CD4-positive, alpha-beta T cell treated with Interleukin-12 subunit alpha and Interleukin-12 subunit beta, for 1 hour (primary cell): ENCODE results near the gene UPF3A.
"Not testable (repeated sequence)": the region's sequence is repeated elsewhere in the genome, so short reads cannot be mapped to it uniquely, and the experiment has no call there.

Experiments used
- DNase-seq: peaks from one replicate; pipeline ENCODE4 v3.0.0-alpha.2; 2020

UPF3A gene

GRCh38 chr13:114339857-114340534 lies 58.6 kb downstream of the UPF3A start:
- peak; percentile 64 for DNase-seq

DNA sequence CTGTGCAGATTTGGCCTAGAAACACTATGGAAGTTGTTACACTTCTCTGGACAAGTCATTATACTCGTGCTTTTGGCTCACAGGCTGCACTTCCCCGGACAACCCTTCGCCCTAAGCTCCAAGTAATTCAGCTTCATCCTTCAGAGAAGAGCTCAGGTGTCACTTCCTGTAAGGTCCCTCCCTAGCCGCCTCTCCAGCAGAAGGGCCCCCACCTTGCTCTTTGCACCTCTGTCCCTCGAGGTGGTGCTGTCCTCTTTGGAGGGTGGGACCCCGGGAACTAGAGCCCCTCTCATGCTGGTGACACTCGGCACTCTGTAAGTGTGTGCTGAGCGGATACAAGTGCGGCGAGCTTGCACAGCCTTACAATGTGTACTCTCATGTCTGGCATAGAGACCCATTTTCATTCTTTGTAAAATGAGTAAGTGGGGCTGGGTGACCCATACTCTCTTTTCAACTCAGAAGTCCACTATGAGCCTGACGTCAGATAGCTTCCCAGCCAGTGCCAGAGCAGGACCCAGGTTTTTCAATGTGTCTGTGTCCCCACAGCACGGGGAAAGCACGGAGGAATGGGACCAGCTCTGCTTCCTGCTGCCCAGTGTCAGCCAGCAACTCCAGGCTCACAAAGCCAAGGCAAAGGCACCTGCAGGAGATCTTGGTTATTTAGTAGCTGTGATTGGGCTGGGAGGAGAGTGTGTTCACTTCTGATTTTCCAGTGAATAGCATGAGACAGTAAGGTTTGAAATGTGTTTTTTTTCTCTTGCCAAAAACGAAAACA lies 59.8 kb downstream of the UPF3A start:
- no peak for DNase-seq

- not testable (repeated sequence) for DNase-seq
Measured at GRCh38 chr13:114347256-114347655, 65.9 kb downstream of the UPF3A start.

DNA sequence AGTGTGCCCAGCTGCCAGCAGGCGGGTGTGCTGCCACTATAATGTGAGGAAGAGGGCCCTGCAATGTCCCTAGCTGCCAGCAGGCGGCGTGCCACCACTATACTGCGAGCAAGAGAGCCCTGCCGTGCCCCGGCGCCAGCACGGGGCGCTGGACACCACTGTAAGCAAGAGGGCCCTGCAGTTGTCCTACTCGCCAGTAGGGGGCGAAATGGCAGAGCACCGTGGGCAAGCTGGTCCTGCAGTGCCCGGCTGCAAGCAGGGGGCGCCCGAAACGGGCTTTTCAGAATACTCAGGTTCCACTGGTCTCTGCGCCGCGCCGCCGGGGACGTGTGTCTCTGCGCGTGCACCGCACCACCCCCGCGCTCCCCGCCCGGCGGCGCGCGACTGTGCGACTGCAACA lies 71.4 kb downstream of the UPF3A start:
- DNase-seq: peak; percentile 25

DNA sequence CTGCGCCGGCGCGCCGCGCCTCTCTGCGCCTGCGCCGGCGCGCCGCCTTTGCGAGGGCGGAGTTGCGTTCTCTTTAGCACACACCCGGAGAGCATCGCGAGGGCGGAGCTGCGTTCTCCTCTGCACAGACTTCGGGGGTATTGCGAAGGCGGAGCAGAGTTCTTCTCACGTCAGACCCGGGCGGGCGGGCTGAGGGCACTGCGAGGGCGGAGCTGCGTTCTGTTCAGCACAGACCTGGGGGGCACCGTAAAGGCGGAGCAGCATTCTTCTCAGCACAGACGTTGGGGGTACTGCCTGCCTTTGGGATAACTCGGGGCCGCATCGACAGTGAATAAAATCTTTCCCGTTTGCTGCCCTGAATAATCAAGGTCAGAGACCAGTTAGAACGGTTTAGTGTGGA lies 72.0 kb downstream of the UPF3A start:
- DNase-seq: not testable (repeated sequence)
